Inflammatory macrophage (primary cell): Measurements from ENCODE around the gene CASP1.
A peak's percentile ranks its signal among the peaks of the same experiment; 100 is the strongest.

Source experiments
- DNase-seq, 2 donors: peaks; one replicate each; pipeline ENCODE4 v3.0.0-alpha.2; 2020 to 2022

Gene CASP1

DNA sequence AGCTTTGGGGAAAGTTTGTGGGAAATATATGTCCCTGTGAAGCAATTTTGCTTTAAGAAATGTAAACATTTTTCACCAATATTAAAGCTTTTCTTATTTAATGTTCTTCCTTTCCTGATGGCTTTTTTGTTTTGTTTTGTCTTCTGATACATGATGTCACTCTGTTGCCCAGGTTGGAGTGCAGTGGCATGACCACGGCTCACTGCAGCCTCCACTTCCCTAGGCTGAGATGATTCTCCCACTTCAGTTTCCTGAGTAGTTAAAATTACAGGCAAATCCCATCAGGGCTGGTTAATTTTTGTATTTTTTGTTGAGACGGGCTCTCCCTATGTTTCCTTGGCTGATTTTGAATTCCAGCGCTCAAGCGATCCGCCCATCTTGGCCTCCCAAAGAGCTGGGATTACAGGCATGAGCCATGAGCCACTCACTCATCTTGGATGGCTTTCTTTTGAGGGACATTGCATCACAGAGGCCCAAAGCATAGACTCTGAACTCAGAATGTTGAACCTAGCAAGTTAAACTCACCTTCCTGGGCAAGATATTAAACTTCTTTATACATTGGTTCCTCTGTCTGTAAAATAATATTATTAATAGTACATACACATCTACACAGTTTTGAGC lies 10.8 kb upstream of the CASP1 start:
- peak; percentile 38 to 73 for DNase-seq

- peak; percentile 78 to 80 for DNase-seq
Measured at GRCh38 chr11:105044557-105045524, 9.9 kb upstream of the CASP1 start, which contains the start of gene CARD16. TSS of gene CARD16 (minus strand) at chr11:105045335. CDS start at chr11:105045297, 38 bp downstream.

DNA sequence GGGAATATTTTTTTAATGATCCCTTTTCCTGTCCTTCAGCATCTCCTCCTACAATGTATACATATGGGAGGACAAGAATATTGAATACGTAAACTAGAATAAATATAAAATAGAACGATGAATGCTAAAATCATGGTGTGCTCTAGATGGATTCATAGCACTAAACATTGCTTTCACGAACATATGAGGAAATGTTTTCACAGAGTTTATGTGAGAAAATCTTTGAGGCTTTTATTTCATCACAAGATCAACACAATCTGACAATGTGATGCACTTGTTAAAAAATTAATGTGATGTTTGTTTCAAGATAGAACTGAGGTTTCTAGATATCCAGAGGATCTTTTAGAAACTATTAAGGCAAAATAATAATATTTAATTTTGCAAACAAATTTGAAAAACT lies 7.2 kb upstream of the CASP1 start:
- no peak for DNase-seq

- DNase-seq: no peak
Measured at GRCh38 chr11:105040703-105041102, 5.8 kb upstream of the CASP1 start.

DNA sequence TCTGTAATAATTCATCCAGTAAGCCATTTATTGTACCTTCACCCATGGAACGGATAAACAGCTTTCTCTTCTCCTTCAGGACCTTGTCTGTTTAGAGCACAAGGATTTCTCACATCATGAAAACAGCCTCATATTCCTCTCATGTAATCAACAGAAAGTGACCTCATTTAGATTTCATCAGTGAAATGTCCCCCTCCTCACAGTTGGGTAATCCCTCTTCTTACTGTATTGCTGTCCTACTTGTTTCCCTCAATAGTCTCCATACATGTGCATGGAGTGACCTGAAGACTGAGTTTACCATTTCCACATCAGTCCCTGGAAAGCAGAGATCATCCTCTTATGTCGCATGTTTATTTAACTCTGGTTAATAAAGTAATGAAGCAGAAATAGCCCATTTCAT lies 556 bp downstream of the CASP1 start:
- peak in 1 of 2 donors; percentile 19 for DNase-seq

GRCh38 chr11:105033781-105034180 lies 1.2 kb downstream of the CASP1 start:
- DNase-seq: no peak

DNA sequence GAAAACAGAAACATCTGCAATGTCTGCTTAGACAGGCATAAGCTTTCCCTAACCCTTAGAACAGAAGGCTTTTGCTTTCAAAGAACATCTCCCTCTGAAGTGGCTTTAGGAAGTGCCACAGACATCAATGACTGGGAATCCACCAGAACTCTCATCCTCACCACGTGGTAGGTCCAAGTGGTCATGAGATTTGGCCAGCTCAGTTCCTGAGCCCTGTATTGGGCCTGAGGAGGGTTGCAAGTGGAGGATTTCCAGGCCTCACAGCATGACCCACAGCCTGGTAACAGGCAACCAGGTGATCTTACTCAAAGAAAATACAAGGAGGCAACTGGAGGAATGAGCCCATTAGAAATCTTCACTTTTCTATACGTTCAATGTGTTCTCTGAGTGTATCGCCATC lies 1.6 kb downstream of the CASP1 start:
- DNase-seq: peak; percentile 57 to 69

- peak; percentile 56 to 59 for DNase-seq
Measured at GRCh38 chr11:105032495-105032894, 2.4 kb downstream of the CASP1 start.

- peak in 1 of 2 donors; percentile 27 for DNase-seq
Measured at GRCh38 chr11:105027678-105028077, 7.3 kb downstream of the CASP1 start.

GRCh38 chr11:105024394-105024793 lies 10.6 kb downstream of the CASP1 start:
- no peak for DNase-seq

- peak; percentile 71 for DNase-seq
Measured at GRCh38 chr11:105023003-105023402, 11.9 kb downstream of the CASP1 start, which contains the start of gene CASP5. TSS of gene CASP5 (minus strand) at chr11:105023168. CDS start at chr11:105023136, 32 bp downstream.

DNA sequence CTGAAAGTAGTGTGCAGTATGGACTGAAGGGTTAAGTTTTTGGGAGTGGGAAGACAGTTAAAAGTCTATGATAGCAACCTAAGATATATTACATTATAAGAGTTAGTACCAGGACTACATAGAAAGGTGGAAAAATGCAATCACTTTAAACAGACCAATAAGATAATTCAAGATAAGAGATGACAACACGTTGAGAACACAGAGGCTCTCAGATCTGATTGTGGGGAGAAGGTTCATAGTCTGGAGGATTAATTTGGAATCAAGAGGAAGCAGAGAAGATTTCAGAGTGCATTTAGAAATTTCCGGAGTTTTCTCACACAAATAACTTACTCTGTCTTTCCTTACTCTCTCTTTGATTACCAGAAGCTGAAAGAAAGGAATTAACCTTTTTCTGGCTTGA lies 12.4 kb downstream of the CASP1 start:
- DNase-seq: no peak

GRCh38 chr11:105007463-105007862 lies 27.5 kb downstream of the CASP1 start:
- no peak for DNase-seq

DNA sequence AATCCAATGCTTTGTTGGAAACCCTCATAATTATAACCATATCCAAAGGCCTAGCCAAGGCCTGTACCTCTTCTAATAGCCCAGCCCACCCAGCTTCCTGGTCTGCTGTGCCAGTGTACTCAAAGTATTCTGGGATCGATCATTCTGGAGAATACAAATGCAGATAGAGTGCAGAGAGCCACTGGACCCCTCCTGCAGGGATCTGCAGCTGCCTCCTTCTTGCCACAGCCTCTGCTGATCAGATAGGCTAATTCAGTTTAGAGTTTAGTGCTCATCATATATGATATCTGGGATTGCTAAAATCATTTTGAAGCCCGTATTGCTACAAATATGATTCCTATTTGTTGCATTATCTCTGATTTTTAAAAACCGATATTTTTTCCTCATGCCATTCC lies 29.5 kb downstream of the CASP1 start:
- DNase-seq: no peak

- no peak for DNase-seq
Measured at GRCh38 chr11:105004021-105004420, 30.9 kb downstream of the CASP1 start.

- no peak for DNase-seq
Measured at GRCh38 chr11:105003151-105003550, 31.8 kb downstream of the CASP1 start.

DNA sequence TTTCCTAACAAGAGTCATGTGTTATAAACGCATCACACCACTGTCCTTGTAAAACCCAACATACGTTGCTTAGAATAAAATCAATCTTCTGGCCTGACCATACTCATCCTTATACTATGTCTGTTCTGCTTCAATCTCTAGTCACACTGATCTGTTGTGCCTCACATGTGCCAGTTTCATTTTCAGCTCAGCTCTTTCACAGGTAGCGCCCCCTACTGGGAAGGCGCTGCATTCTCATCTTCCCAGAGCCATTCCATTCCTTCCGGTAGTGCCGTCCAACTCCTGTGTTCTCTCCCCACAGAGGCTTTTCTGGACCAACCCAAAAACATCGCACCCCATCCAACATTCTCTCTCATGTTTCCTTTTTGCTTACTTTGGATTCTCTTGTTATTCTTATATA lies 34.1 kb downstream of the CASP1 start:
- peak; percentile 16 to 30 for DNase-seq

DNA sequence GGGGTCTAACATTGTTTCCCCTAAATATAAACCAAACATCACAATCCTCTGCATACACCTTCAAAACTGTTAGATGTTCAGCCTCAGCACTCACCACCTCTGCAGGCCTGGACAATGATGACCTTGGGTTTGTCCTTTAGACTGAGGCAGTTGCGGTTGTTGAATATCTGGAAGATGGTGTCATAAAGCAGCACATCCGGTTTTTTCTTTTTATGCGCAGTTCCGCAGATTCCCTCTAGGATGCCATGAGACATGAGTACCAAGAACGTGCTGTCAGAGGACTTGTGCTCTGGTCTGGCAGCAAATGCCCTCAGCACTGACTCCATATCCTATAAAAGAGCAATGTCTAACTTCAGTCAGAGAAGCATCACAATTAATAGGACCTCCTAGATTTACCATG lies 34.8 kb downstream of the CASP1 start:
- DNase-seq: no peak

DNA sequence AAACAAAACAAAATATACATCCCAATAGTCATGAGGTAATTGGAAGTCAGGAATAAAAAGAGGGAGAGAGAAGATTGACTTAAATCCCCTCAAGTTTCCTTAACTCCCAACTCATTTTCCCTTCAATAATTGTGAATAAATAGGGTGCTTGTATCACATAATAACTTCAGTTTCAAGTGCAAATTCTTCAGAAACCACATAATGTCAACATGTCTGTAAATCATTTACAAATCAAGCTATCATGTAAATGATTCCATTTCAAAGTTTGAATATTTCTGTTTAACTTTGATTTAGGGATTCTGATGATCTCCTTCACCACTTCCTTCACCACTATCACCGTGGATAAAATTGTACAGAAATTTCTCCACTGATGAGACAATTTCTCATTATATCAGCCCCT lies 35.2 kb downstream of the CASP1 start:
- no peak for DNase-seq

DNA sequence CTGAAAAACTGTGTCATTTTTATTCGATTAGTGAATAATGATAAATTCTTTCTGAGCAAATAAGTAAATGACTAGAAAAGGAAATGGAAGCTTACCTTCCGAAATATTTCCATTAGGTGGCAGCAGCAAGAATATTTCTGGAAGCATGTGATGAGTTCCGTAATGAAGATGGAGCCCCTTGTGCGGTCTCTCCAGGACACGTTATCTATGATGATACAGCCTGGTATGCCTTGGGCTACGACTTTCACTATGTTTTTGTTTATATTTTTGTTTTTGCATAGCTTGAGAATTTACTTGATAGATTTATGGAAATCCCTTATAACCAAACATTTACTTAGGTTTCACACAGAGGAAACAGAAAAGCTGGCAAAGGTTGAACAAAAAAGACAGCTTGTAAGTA lies 37.7 kb downstream of the CASP1 start:
- no peak for DNase-seq

GRCh38 chr11:104995001-104995408 lies 39.9 kb downstream of the CASP1 start:
- DNase-seq: no peak

GRCh38 chr11:104992781-104993180 lies 42.2 kb downstream of the CASP1 start:
- DNase-seq: no peak

GRCh38 chr11:104991994-104992393 lies 43.0 kb downstream of the CASP1 start:
- DNase-seq: no peak

DNA sequence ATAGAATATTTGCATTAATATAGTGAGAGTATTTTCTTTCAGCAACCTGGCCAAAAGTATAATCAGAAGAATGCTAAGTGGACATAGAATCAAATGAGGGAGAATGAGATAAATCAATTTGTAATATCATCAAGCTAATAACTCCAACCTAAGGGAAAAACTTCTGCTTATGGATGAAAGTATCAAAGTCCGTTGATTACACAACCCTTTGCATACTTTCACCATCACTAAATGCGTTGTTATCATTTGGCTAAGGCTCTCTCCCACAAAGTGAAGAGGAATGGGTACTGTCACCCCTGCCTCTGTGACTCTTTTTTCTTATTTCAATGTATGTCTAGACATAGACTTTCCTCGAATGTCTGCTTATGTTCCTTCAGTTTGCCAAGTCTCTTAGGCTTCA lies 50.1 kb downstream of the CASP1 start:
- DNase-seq: no peak
